Memory B cell (primary cell): ENCODE results near the gene ARHGAP32.

Experiments used
- ATAC-seq: fragments of 150-1000 bp; cut with Tn5 transposase; 2 replicates; pipeline ENCODE4 v1.10.0; 2021; ENCODE audit warnings: low read depth, mild to moderate bottlenecking, moderate library complexity
- DNase-seq, 2 donors: peaks; one replicate each; pipeline ENCODE4 v3.0.0; 2022; ENCODE audit warnings: low spot score in 2 of 2
- H3K27ac Mint-ChIP-seq: one replicate; pipeline ENCODE4 v1.8.0; 2022; ENCODE audit warnings: mild to moderate bottlenecking, moderate library complexity, mixed read lengths
- H3K27me3 Mint-ChIP-seq: one replicate; pipeline ENCODE4 v1.8.0; 2022; ENCODE audit warnings: mixed read lengths
- H3K36me3 Mint-ChIP-seq: one replicate; pipeline ENCODE4 v1.8.0; 2022; ENCODE audit warnings: mild to moderate bottlenecking, mixed read lengths
- H3K4me1 Mint-ChIP-seq: one replicate; pipeline ENCODE4 v1.8.0; 2022; ENCODE audit warnings: mixed read lengths
- H3K4me3 Mint-ChIP-seq: one replicate; pipeline ENCODE4 v1.8.0; 2022; ENCODE audit warnings: mild to moderate bottlenecking, moderate library complexity, mixed read lengths
- H3K9me3 Mint-ChIP-seq: one replicate; pipeline ENCODE4 v1.8.0; 2022; ENCODE audit warnings: mixed read lengths

The ARHGAP32 gene

DNA sequence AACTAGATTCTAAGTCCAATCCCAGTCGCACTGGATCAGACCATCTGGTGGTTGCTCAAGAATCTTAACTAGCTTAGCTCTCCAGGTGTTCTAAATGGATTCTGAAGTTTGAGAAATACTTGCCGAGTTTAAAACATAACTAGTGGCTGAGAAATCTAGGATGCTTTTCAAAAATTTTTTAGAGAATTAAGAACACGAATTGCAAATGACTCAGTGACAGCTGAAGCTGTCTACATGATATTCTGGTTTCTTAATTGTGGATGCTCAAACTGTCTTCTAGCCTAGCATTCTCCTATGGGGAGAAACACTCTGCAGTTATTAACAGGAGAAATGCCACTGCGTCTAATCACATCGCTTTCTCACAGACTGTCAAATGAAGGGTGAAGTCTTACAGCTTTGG, 229.2 kb downstream of the ARHGAP32 start:
- Mint-ChIP-seq H3K27ac (no peak overlapping the region), H3K27me3 (peaks cover 9% of the 10 kb centered on the region), H3K36me3 (no peaks in the 10 kb centered on the region), H3K9me3 (no peaks in the 10 kb centered on the region), H3K4me1 (peaks cover 6% of the 10 kb centered on the region), H3K4me3 (no peak overlapping the region)
- DNase-seq (no peak), ATAC-seq (no peak)

DNA sequence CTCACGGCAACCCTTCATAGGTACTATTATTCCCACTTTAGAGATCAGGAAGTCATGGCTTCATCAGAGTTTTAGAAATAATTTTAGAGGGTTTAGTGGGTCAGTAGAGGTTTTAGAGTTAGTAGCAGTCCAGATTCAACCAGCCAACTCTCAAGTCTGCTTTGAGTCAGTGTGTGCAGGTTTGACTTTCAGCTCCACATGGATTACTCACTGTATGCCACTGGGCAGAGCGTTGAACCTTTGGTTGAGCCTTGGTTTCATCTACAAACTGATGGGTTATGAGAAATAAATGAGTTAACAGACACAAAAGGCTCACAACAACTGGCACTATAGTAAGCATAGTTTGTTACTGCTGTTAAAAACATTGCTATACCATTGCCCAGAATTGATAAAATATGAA, 230.5 kb downstream of the ARHGAP32 start:
- ATAC-seq (no peak), DNase-seq (no peak)
- Mint-ChIP-seq H3K4me1 (peaks cover 6% of the 10 kb centered on the region), H3K9me3 (no peaks in the 10 kb centered on the region), H3K27ac (no peak overlapping the region), H3K27me3 (peaks cover 9% of the 10 kb centered on the region), H3K4me3 (no peak overlapping the region), H3K36me3 (no peaks in the 10 kb centered on the region)

DNA sequence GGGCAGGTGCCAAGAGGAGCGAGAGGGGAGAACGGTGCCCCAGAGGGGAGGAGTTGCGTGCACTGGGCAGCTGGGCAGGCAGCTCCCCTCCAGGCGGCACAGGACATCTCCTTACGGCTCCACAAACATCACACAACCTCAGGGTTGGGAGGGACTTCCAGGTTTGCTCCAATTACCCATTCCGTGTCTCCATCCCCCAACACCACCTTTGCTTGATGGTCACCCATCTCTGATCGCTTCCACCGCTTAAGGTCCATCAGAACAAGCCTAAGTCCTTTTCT, 235.0 kb downstream of the ARHGAP32 start:
- peaks cover 3% of the 10 kb centered on the region for H3K4me1 Mint-ChIP-seq
- no peak for ATAC-seq
- H3K4me3 Mint-ChIP-seq, result no peak overlapping the region
- DNase-seq, result no peak
- H3K36me3 Mint-ChIP-seq, result no peaks in the 10 kb centered on the region
- peaks cover 16% of the 10 kb centered on the region for H3K27me3 Mint-ChIP-seq
- H3K27ac Mint-ChIP-seq, result no peak overlapping the region
- H3K9me3 Mint-ChIP-seq, result no peaks in the 10 kb centered on the region

DNA sequence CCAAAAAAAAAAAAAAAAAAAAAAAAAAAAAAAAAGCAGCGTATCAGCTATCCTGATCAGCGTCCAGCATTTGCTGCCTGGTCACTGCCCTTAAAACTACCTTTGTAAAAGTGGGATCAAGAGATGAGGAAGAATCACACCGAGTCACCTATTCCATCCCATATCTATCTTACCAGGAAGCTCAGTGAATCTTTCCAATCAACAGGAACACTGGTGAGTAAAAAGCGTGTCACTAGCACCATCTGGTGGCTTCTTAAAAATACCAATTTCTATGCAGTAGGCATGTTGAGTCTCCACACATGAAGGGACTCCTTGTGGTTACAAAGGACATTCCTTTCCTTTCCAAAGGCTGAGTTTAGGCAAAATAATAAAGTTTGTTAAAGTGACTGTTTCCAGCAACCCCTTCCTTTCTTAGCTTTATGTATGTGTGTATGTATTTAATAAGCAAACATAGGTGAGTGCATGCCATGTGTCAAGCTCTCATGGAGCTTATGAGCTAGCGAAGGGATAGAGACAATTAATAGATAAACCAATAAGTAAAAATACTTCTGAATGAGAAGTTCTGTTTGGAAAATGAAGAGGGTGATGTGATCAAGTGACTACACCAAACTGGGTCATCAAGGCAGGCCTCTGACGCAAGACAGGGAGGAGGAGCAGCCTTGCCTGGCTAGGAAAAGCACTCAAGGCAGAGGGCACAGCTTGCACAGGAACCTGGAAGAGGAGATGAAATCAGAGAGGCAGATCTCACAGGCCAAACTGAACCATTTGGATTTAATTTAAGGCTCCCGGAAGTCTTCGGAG, 235.5 kb downstream of the ARHGAP32 start:
- DNase-seq (peak in 1 of 2 donors; percentile 62), ATAC-seq (peak; percentile 63)
- no peaks in the 10 kb centered on the region for H3K9me3 Mint-ChIP-seq
- no peak overlapping the region for H3K4me3 Mint-ChIP-seq
- H3K4me1 Mint-ChIP-seq, result peaks cover 3% of the 10 kb centered on the region
- peaks cover 16% of the 10 kb centered on the region for H3K27me3 Mint-ChIP-seq
- no peaks in the 10 kb centered on the region for H3K36me3 Mint-ChIP-seq
- no peak overlapping the region for H3K27ac Mint-ChIP-seq

DNA sequence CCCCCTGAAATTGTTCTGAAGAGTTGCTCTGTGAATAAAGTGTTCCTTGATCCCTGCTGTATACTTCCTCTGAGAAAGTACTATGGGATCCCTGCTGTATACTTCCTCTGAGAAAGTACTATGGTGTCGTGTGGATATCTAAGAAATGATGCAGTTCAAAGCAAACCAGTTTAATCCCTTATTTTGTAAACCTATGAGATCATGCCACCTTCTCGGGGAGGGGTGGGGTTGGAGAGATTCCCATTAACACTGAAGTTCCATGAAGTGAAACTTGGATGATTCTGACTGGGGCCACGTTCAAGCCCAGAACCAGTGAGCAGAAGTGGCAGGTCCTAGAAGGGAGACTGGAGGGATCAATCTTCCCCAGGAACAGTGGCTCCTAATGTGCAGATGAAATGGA, 236.5 kb downstream of the ARHGAP32 start:
- DNase-seq (no peak), ATAC-seq (no peak)
- Mint-ChIP-seq H3K4me3 (no peak overlapping the region), H3K36me3 (no peaks in the 10 kb centered on the region), H3K27ac (no peak overlapping the region), H3K9me3 (no peaks in the 10 kb centered on the region), H3K27me3 (peaks cover 18% of the 10 kb centered on the region), H3K4me1 (peaks cover 3% of the 10 kb centered on the region)

DNA sequence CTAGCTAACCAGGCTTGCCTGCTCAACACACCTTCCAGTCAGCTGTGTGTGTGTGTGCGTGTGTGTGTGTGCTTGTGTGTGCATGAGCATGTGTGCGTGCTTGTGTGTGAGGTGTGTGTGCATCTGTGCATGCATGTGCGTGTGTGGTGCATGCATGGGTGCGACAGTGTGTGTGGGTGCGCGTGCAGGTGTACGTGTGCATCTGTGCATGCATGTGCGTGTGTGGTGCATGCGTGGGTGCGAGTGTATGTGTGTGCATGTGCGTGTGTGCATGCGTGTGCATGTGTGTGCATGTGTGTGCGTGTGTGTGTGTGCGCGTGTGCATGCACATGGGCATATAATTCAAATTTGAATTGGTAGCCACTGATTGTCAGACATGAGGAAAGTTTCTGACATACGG, 239.0 kb downstream of the ARHGAP32 start:
- H3K4me1 Mint-ChIP-seq, result peaks cover 3% of the 10 kb centered on the region
- no peak overlapping the region for H3K27ac Mint-ChIP-seq
- no peaks in the 10 kb centered on the region for H3K9me3 Mint-ChIP-seq
- H3K27me3 Mint-ChIP-seq, result peaks cover 16% of the 10 kb centered on the region
- H3K4me3 Mint-ChIP-seq, result no peak overlapping the region
- H3K36me3 Mint-ChIP-seq, result no peaks in the 10 kb centered on the region
- ATAC-seq (no peak), DNase-seq (no peak)

DNA sequence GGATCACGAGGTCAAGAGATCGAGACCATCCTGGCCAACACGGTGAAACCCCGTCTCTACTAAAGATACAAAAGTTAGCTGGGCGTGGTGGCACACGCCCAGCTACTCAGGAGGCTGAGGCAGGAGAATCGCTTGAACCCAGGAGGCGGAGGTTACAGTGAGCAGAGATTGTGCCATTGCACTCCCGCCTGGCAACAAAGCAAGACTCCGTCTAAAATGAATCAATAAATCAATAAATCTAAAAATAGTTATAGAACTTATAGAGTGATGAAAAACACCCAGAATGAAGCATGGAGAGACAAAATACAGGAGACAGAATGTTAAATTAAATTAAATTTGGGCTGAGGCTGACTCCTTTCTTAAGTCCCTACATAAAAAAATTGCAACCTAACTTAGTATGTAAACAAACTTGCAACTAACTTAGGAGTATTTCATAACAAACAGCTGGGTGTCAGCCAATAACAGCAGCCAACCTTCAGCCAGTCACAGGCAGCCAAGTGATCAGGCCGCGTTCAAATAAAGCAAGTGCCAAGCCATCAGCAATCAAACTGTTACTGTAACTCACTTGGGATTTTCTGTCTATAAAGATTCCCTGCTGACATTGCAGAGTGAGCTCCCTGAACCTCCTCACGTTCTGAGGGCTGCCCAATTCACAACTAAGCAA, 242.2 kb downstream of the ARHGAP32 start:
- Mint-ChIP-seq H3K4me3 (no peak overlapping the region), H3K9me3 (no peaks in the 10 kb centered on the region), H3K4me1 (no peaks in the 10 kb centered on the region), H3K36me3 (no peaks in the 10 kb centered on the region), H3K27me3 (peaks cover 14% of the 10 kb centered on the region), H3K27ac (no peak overlapping the region)
- DNase-seq (no peak), ATAC-seq (no peak)

DNA sequence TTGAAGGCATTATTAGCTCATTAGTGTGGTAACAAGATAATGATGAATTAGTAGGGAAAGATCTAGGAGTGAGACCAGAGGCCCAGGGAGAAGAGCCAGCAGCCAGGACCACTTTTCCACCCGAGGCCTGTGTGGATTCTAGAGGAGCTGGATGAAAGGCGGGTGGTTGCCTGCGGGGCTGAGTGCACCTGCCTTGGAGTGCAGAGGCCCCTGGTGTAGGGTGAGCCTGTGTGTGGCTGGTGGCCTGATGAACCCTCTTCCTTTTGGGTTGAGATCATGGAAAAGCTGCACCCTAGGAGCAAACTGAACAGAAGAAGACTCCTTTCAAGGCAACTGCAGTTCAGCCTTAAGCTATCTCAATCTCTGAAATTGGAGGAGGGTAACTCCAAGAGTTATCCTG, 243.5 kb downstream of the ARHGAP32 start:
- DNase-seq (no peak), ATAC-seq (no peak)
- no peak overlapping the region for H3K4me3 Mint-ChIP-seq
- H3K27me3 Mint-ChIP-seq, result peaks cover 20% of the 10 kb centered on the region
- H3K9me3 Mint-ChIP-seq, result no peaks in the 10 kb centered on the region
- H3K4me1 Mint-ChIP-seq, result no peaks in the 10 kb centered on the region
- no peaks in the 10 kb centered on the region for H3K36me3 Mint-ChIP-seq
- no peak overlapping the region for H3K27ac Mint-ChIP-seq

DNA sequence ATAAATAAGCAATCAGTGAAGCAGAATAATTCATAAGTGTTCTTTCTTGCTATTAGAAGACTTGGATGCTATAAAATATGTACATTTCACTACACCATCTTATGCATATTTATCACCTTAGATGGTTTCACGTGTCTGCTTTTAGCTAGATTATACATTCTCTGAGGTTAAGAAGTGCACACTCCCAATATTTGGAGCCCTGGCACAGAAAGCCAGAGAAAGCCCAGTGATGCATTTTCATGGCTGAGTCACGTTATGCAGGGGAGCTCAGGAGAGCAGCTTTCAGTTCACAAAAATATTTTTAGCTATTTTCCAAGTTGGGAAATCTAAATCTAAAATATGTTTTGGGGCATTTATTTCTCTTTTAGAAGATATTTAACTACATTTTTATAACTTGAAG, 244.4 kb downstream of the ARHGAP32 start:
- Mint-ChIP-seq H3K27me3 (peaks cover 21% of the 10 kb centered on the region), H3K36me3 (no peaks in the 10 kb centered on the region), H3K4me1 (no peaks in the 10 kb centered on the region), H3K27ac (no peak overlapping the region), H3K4me3 (no peak overlapping the region), H3K9me3 (no peaks in the 10 kb centered on the region)
- DNase-seq (no peak), ATAC-seq (no peak)

DNA sequence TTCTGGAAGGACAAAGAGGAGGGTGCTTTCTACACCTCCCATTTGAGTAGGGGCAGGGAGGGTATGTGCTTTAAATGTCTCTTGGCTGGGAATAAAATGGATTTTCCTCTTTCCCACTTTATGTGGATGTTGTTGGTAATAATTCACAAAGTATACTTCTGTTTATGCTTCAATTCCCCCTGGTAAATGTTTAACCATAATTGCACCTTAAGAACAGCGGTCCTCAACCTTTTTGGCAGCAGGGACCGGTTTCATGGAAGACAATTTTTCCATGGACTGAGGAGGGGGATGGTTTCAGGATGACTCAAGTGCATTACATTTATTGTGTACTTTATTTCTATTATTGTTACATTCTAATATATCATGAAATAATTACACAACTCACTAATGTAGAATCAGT, 245.5 kb downstream of the ARHGAP32 start:
- no peaks in the 10 kb centered on the region for H3K4me1 Mint-ChIP-seq
- peaks cover 21% of the 10 kb centered on the region for H3K27me3 Mint-ChIP-seq
- no peak overlapping the region for H3K4me3 Mint-ChIP-seq
- no peak for ATAC-seq
- H3K27ac Mint-ChIP-seq, result no peak overlapping the region
- no peak for DNase-seq
- H3K36me3 Mint-ChIP-seq, result no peaks in the 10 kb centered on the region
- H3K9me3 Mint-ChIP-seq, result no peaks in the 10 kb centered on the region

DNA sequence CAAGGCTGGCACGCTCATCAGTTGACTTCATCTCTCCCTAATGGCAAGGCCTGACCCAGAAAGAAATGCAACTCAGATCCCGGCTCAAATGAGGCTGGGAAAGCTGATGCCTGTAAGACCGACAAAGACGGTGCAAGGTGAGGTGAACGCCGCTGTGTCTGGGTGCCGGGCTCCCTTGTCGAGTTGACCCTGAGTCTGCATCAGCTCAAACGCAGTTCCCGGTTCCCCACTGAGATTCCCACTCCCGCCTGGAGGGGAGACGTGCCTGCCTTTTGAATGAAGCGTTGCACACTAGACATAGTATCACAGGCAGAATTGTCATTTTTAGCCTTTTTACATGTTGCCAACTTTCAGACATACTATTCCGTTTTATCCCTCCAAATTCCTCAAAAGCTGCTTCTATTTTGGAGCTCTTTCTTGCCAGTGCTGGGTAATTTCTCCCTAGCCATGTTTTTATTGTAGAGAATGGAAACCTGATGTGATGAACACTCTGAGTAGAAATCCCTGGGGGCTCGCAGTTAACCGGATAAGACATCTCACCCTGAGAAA, 248.6 kb downstream of the ARHGAP32 start:
- no peak overlapping the region for H3K27ac Mint-ChIP-seq
- DNase-seq, result no peak
- H3K4me1 Mint-ChIP-seq, result no peaks in the 10 kb centered on the region
- H3K4me3 Mint-ChIP-seq, result no peak overlapping the region
- no peaks in the 10 kb centered on the region for H3K9me3 Mint-ChIP-seq
- peaks cover 22% of the 10 kb centered on the region for H3K27me3 Mint-ChIP-seq
- no peaks in the 10 kb centered on the region for H3K36me3 Mint-ChIP-seq
- no peak for ATAC-seq

DNA sequence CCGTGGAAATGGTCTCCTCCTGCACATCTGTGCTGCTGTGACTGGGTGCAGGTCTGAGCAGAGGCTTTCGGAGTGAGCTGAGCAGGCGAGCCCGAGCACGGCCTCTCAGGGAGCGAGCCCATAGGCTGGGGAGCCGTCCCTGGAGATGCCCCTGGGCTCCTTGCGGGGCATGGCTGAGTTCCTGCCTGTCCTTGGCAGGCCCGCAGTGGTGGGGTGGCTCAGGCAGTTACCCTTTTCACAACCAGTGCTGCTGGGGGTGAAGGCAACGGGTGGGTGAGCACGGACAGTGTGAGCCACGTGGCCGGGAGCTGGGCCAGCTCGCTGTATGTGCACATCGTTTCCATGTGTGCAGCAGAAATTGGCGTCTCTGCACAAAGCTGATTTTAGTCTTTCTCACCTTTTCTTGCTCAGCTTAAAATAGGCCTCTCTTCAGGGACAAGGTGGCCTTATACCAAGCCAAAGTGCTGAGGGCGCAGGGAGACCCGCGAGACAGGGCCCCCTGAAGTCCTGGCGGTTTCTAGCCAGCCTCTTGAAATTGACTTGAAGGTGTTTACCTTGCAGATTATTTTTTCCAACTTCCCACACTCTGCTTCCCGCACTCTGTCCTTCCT, 249.2 kb downstream of the ARHGAP32 start, which contains the start of gene TP53AIP1:
Gene TP53AIP1, minus strand, starts transcription at position 55 of the 611 bp plus-strand sequence. CDS start 5,053 bp downstream, outside the sequence.
- Mint-ChIP-seq H3K4me1 (no peaks in the 10 kb centered on the region), H3K27ac (no peak within 1 kb of the TSS), H3K27me3 (peaks cover 21% of the 10 kb centered on the region), H3K9me3 (no peaks in the 10 kb centered on the region), H3K36me3 (no peaks in the 10 kb centered on the region), H3K4me3 (no peak within 1 kb of the TSS)
- ATAC-seq, result no peak
- DNase-seq, result no peak

DNA sequence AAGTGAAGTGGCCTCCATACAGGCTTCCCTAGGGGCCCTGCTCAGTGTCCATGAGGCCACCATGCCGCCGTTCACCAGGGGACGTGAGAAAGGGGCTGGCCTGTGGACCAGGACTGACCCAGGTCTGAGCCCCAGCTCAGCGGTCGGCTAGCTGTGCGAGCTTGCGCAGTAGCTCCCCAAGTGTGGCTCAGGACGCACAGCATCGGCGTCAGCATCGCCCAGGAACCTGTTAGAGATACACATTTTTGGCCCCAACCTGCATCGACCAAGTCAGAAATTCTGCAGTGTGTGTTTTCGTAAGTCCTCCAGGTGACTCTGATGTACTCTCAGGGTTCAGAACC, 249.9 kb downstream of the ARHGAP32 start:
- no peak for ATAC-seq
- Mint-ChIP-seq H3K27me3 (peaks cover 18% of the 10 kb centered on the region), H3K4me3 (no peak overlapping the region), H3K36me3 (no peaks in the 10 kb centered on the region), H3K27ac (no peak overlapping the region), H3K9me3 (no peaks in the 10 kb centered on the region), H3K4me1 (no peaks in the 10 kb centered on the region)
- DNase-seq, result no peak

DNA sequence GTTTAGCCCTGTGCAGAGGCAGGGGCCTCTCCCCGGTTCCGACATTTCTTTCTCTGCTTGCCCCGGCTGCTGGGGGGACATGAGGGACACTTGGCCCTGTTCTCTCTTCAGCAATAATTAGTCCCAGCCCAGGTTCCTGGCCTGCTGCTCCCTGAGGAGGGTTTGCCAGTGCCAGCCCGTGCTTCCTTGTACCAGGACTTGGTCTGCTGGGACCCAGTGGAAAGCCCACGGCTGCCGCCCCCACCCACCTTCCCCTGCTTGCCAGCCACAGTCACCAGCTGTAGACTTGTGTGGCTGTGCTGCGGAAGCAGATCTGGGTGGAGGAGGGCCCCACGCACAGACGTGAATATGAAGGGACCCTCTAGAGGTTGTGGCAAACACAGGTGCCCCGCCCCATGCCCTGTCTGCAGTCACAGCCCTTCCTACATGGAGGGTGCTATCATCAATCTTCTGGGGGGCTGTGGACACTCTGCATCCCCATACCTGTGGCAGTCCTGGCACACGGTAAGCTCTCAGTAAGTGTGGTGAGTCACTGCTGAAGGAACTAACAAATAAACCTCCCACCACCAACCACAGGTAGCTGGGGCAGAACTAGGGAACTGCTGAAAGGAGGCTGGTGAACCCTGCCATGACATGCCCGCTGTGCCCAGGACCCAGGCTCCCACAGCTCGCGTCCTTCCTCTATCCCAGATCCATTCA, 250.4 kb downstream of the ARHGAP32 start:
- H3K36me3 Mint-ChIP-seq, result no peaks in the 10 kb centered on the region
- H3K9me3 Mint-ChIP-seq, result no peaks in the 10 kb centered on the region
- DNase-seq (no peak), ATAC-seq (no peak)
- H3K4me3 Mint-ChIP-seq, result no peak overlapping the region
- peaks cover 18% of the 10 kb centered on the region for H3K27me3 Mint-ChIP-seq
- H3K27ac Mint-ChIP-seq, result no peak overlapping the region
- no peaks in the 10 kb centered on the region for H3K4me1 Mint-ChIP-seq
